GM23338 (cell line): Measurements from ENCODE around the gene FARP1.

Experiments
- CTCF ChIP-seq, 2 experiments: fragments of 200-600 bp in 1 of 2; sonication (generic) in 1 of 2; conservative IDR thresholded peaks; 2 replicates each; pipeline versions ENCODE4 v1.5.1 to v1.6.1; 2016 to 2017; ENCODE audit warnings: antibody characterized with exemption in 2 of 2, low read depth in 2 of 2, mild to moderate bottlenecking in 2 of 2, moderate library complexity in 1 of 2
- EZH2 ChIP-seq: fragments of 200-600 bp; sonication (generic); IDR thresholded peaks from one replicate; pipeline ENCODE4 v1.8.0; 2017; ENCODE audit warnings: antibody characterized with exemption, mild to moderate bottlenecking, low read depth; ENCODE audit not compliant: unreplicated experiment
- EZH2phosphoT487 ChIP-seq: fragments of 200-600 bp; sonication (generic); IDR thresholded peaks from one replicate; pipeline ENCODE4 v1.8.1; 2018; ENCODE audit warnings: antibody characterized with exemption; ENCODE audit not compliant: unreplicated experiment
- JUNB ChIP-seq: IDR thresholded peaks from one replicate; pipeline ENCODE4 v1.6.1; 2016; ENCODE audit warnings: antibody characterized with exemption; ENCODE audit not compliant: unreplicated experiment
- NANOG ChIP-seq: IDR thresholded peaks from 2 replicates; pipeline ENCODE4 v1.6.1; 2016; ENCODE audit warnings: antibody characterized with exemption, borderline replicate concordance
- POLR2AphosphoS5 ChIP-seq: IDR thresholded peaks from 2 replicates; pipeline ENCODE4 v1.6.1; 2016; ENCODE audit warnings: antibody characterized with exemption, low read depth
- ZNF114 ChIP-seq: fragments of 250-450 bp; sonication (Bioruptor Pico); IDR thresholded peaks from 2 replicates; pipeline ENCODE4 v1.5.0; 2020; ENCODE audit warnings: mild to moderate bottlenecking, moderate library complexity
- ZNF331 ChIP-seq: fragments of 250-450 bp; sonication (Bioruptor Pico); IDR thresholded peaks from 2 replicates; pipeline ENCODE4 v1.5.0; 2020; ENCODE audit warnings: low read depth, mild to moderate bottlenecking, moderate library complexity
- TF ChIP-seq, protein P1 (sequence below): IDR thresholded peaks from one replicate; pipeline ENCODE4 v1.6.1; 2018; ENCODE audit warnings: antibody characterized with exemption; ENCODE audit not compliant: unreplicated experiment

DNA sequence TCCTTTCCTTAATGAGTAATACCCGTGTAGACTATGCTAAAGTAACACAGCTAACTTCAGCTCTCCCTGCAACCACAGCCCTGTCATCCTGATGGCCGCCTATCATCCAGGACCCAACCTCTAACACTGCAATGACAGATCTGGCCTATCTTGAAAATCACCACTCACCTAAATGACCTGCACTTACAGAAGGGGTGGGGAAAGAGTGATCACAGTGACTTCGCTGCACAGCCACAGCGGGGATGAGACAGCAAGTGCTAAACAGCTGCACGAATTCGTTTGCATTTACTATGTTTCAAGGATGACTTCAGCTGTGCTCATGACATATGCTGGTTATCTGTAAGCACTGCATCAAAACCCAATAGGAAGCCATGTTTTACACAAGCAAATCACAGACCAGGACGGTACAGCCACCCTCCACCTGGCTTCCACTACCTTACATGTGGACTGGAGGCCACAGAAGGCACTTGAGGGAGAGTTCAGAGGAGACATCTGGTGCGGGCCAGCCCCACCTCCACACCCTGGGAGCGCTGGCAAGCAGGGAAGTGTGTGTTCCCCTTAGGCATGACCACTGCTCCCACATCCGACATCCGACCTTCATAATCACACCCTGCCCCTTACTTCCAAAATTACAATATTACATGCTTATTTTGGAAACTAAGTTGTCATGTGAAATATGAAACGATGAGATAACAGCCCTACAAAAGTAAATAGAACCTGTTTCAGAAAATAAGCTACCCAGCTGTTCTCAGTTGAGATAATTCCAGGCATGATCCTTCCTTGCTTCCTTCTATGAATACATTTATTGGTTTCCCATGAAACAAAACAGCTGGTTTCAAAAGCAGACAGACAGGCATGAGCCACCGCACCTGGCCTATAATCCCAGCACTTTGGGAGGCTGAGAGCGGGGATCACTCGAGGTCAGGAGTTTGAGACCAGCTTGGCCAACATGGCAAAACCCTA is 338.3 kb downstream of the FARP1 start:
- TF ChIP-seq CTCF (conservative IDR thresholded peaks at IDR 0.05; ENCODE audit: low read depth in 2 of 2), result no peak
- TF ChIP-seq EZH2phosphoT487, result no peak
- TF ChIP-seq, protein P1, sequence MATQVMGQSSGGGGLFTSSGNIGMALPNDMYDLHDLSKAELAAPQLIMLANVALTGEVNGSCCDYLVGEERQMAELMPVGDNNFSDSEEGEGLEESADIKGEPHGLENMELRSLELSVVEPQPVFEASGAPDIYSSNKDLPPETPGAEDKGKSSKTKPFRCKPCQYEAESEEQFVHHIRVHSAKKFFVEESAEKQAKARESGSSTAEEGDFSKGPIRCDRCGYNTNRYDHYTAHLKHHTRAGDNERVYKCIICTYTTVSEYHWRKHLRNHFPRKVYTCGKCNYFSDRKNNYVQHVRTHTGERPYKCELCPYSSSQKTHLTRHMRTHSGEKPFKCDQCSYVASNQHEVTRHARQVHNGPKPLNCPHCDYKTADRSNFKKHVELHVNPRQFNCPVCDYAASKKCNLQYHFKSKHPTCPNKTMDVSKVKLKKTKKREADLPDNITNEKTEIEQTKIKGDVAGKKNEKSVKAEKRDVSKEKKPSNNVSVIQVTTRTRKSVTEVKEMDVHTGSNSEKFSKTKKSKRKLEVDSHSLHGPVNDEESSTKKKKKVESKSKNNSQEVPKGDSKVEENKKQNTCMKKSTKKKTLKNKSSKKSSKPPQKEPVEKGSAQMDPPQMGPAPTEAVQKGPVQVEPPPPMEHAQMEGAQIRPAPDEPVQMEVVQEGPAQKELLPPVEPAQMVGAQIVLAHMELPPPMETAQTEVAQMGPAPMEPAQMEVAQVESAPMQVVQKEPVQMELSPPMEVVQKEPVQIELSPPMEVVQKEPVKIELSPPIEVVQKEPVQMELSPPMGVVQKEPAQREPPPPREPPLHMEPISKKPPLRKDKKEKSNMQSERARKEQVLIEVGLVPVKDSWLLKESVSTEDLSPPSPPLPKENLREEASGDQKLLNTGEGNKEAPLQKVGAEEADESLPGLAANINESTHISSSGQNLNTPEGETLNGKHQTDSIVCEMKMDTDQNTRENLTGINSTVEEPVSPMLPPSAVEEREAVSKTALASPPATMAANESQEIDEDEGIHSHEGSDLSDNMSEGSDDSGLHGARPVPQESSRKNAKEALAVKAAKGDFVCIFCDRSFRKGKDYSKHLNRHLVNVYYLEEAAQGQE, result no peak
- TF ChIP-seq POLR2AphosphoS5, result no peak
- no peak for TF ChIP-seq EZH2
- no peak for TF ChIP-seq ZNF114
- no peak for TF ChIP-seq NANOG
- no peak for TF ChIP-seq ZNF331 (CRISPR knock-in tag)
- TF ChIP-seq JUNB, result no peak
